Measurements from ENCODE around the gene RBM4. TPM values are rescaled to one million over a fixed set of nuclear protein-coding genes. Genes with fewer than 3 reads are reported as not detected.

Gene RBM4
- total and polyA plus RNA-seq, 2 donors (not counting 1 experiment from before 2014, with no cell fraction given), result 125 to 199 TPM

- no peak for TF ChIP-seq EZH2 (IDR thresholded peaks at IDR 0.05; ENCODE audit: borderline replicate concordance, insufficient read depth, low read depth, low read length, poor library complexity, severe bottlenecking)
- no peak for TF ChIP-seq CTCF (IDR thresholded peaks at IDR 0.05)
- ChIA-PET CTCF (interaction anchor here (0.6 to 5.9 kb wide), 7 partner anchors 11 to 292 kb away, joined by 3 to 46 read pairs (median 6); partner anchors contain the start of genes RBM4 and RBM4B), POLR2A (interaction anchor here (0.6 to 2.1 kb wide), 7 partner anchors 9 to 1019 kb away, joined by 4 to 14 read pairs (median 5); partner anchors contain the start of genes RBM14, RBM4 and RBM4B)
- ATAC-seq (ENCODE audit: low read depth) (no peak), DNase-seq (peak; percentile 1)
- 53% methylated on average over 4 of the region's 5 CpGs for WGBS (ENCODE audit: insufficient coverage)
- no peaks in the 10 kb centered on the region for H3K27me3 ChIP-seq (replicated peaks in 1 of 4; ENCODE audit: control extremely low read depth in 1 of 4, control insufficient read depth in 3 of 4, insufficient read depth in 4 of 4, low read length in 3 of 4)
- H3K79me2 ChIP-seq (ENCODE audit: control insufficient read depth, insufficient read depth, low read length), result peaks cover 74% of the 10 kb centered on the region
- Mint-ChIP-seq H3K4me3 (peak overlapping the region; percentile 60), H3K9me3 (ENCODE audit: insufficient read depth) (no peaks in the 10 kb centered on the region), H3K27me3 (no peaks in the 10 kb centered on the region), H3K27ac (peak overlapping the region; percentile 84), H3K4me1 (peaks cover 52% of the 10 kb centered on the region)
- peaks cover 2 to 19% of the 10 kb centered on the region in 2 experiments for H3K36me3 ChIP-seq (replicated peaks in 1 of 2; ENCODE audit: control extremely low read depth in 1 of 2, control insufficient read depth in 1 of 2, extremely low read depth in 1 of 2, insufficient read depth in 2 of 2, low read length in 1 of 2)
- intact Hi-C loops (cut with micrococcal nuclease), result no loop called here
- no peaks in the 10 kb centered on the region for H3K9me3 ChIP-seq (ENCODE audit: control extremely low read depth in 1 of 3, control insufficient read depth in 2 of 3, insufficient read depth in 1 of 3, low read length in 2 of 3)
- H4K20me1 ChIP-seq (ENCODE audit: control insufficient read depth, insufficient read depth, low read length, poor library complexity, severe bottlenecking), result no peaks in the 10 kb centered on the region
- peak overlapping the region; percentile 35 for H3K4me2 ChIP-seq (replicated peaks; ENCODE audit: low read depth, low read length, poor library complexity, severe bottlenecking)
- peak overlapping the region; percentile 4 to 5 for H3K27ac ChIP-seq (ENCODE audit: low read length in 2 of 2)
- H3K4me3 ChIP-seq (ENCODE audit: control extremely low read depth in 1 of 5, extremely low read depth in 1 of 5, insufficient read depth in 1 of 5, low read depth in 2 of 5, low read length in 4 of 5), result peak overlapping the region in 1 of 5 experiments; percentile 20
- no peak overlapping the region for H2AFZ ChIP-seq (ENCODE audit: insufficient read depth, low read depth, low read length, poor library complexity, severe bottlenecking)
- peak overlapping the region; percentile 22 for H3K9ac ChIP-seq (ENCODE audit: low read length)
- H3K4me1 ChIP-seq (ENCODE audit: control insufficient read depth in 2 of 2, insufficient read depth in 2 of 2, low read length in 2 of 2), result peaks cover 31 to 34% of the 10 kb centered on the region in 2 donors
Observed at GRCh38 chr11:66595245-66595904, 43.1 kb upstream of the RBM4 start.

GRCh38 chr11:66598993-66599392, 39.5 kb upstream of the RBM4 start:
- H3K36me3 ChIP-seq (replicated peaks in 1 of 2; ENCODE audit: control extremely low read depth in 1 of 2, control insufficient read depth in 1 of 2, extremely low read depth in 1 of 2, insufficient read depth in 2 of 2, low read length in 1 of 2), result peaks cover 2 to 27% of the 10 kb centered on the region in 2 experiments
- Mint-ChIP-seq H3K4me3 (no peak overlapping the region), H3K9me3 (ENCODE audit: insufficient read depth) (no peaks in the 10 kb centered on the region), H3K27me3 (no peaks in the 10 kb centered on the region), H3K4me1 (peaks cover 47% of the 10 kb centered on the region), H3K27ac (no peak overlapping the region)
- ChIA-PET CTCF (interaction anchor here (1.6 to 1.7 kb wide), 2 partner anchors 8 to 80 kb away, joined by 4 to 6 read pairs; no protein-coding TSS in a partner anchor), POLR2A (interaction anchor here (0.5 kb wide), 1 partner anchor 92 kb away, joined by 3 read pairs; no protein-coding TSS in a partner anchor)
- H4K20me1 ChIP-seq (ENCODE audit: control insufficient read depth, insufficient read depth, low read length, poor library complexity, severe bottlenecking), result no peaks in the 10 kb centered on the region
- H3K4me1 ChIP-seq (ENCODE audit: control insufficient read depth in 2 of 2, insufficient read depth in 2 of 2, low read length in 2 of 2), result peaks cover 25 to 29% of the 10 kb centered on the region in 2 donors
- H3K27me3 ChIP-seq (replicated peaks in 1 of 4; ENCODE audit: control extremely low read depth in 1 of 4, control insufficient read depth in 3 of 4, insufficient read depth in 4 of 4, low read length in 3 of 4), result no peaks in the 10 kb centered on the region
- H3K4me3 ChIP-seq (ENCODE audit: control extremely low read depth in 1 of 5, extremely low read depth in 1 of 5, insufficient read depth in 1 of 5, low read depth in 2 of 5, low read length in 4 of 5), result no peak overlapping the region
- no peaks in the 10 kb centered on the region for H3K9me3 ChIP-seq (ENCODE audit: control extremely low read depth in 1 of 3, control insufficient read depth in 2 of 3, insufficient read depth in 1 of 3, low read length in 2 of 3)
- intact Hi-C loops (cut with micrococcal nuclease), result no loop called here
- TF ChIP-seq EZH2 (IDR thresholded peaks at IDR 0.05; ENCODE audit: borderline replicate concordance, insufficient read depth, low read depth, low read length, poor library complexity, severe bottlenecking), result no peak
- TF ChIP-seq CTCF (IDR thresholded peaks at IDR 0.05), result no peak
- no peak overlapping the region for H2AFZ ChIP-seq (ENCODE audit: insufficient read depth, low read depth, low read length, poor library complexity, severe bottlenecking)
- H3K27ac ChIP-seq (ENCODE audit: low read length in 2 of 2), result no peak overlapping the region
- ATAC-seq (ENCODE audit: low read depth) (no peak), DNase-seq (no peak)
- no peak overlapping the region for H3K4me2 ChIP-seq (replicated peaks; ENCODE audit: low read depth, low read length, poor library complexity, severe bottlenecking)
- WGBS (ENCODE audit: insufficient coverage), result 100% methylated on average over 6 of the region's 6 CpGs
- peaks cover 53% of the 10 kb centered on the region for H3K79me2 ChIP-seq (ENCODE audit: control insufficient read depth, insufficient read depth, low read length)
- H3K9ac ChIP-seq (ENCODE audit: low read length), result no peak overlapping the region
